Measurements from ENCODE around the gene MMP11.

Gene MMP11

DNA sequence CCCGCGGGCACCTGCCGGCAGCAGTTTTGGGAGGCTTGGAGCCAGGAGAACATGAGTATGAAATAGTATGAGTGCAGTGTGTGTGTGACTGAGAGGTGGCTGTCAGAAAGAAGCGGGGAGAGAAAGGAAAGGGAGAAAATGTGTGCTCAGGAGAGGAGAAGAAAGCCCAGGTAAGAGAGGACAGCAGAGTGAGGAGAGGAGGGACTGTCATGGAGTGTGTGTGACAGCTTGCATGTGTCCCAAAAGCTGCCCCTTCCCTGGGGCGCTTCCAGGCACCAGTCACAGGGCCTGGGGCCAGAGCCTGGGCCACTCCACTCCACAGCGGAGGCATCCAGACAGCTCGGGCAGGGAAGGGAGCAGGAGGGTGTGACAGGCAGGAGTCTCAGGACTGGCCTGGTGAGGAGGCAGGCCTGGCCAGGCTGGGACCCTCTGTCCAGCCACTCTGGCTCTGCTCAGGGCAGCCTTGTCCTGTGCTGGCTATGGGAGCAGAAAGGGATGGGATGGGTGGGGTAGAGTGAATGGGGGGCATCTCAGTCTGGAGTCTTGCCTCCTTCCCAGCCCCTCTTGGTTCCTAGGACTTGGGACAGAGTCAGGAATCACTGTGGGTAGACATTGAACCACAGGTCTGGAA is 949 bp downstream of the MMP11 start:
- peak overlapping the region; percentile 9; the same call in 1 of the 2 replicates for H3K27ac ChIP-seq
- no peak for DNase-seq (ENCODE audit: low spot score)
- TF ChIP-seq, protein P1, sequence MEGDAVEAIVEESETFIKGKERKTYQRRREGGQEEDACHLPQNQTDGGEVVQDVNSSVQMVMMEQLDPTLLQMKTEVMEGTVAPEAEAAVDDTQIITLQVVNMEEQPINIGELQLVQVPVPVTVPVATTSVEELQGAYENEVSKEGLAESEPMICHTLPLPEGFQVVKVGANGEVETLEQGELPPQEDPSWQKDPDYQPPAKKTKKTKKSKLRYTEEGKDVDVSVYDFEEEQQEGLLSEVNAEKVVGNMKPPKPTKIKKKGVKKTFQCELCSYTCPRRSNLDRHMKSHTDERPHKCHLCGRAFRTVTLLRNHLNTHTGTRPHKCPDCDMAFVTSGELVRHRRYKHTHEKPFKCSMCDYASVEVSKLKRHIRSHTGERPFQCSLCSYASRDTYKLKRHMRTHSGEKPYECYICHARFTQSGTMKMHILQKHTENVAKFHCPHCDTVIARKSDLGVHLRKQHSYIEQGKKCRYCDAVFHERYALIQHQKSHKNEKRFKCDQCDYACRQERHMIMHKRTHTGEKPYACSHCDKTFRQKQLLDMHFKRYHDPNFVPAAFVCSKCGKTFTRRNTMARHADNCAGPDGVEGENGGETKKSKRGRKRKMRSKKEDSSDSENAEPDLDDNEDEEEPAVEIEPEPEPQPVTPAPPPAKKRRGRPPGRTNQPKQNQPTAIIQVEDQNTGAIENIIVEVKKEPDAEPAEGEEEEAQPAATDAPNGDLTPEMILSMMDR (conservative IDR thresholded peaks at IDR 0.05; ENCODE audit: low read depth): no peak
- ChIA-PET POLR2A (ENCODE audit: low non-redundant PET) (no interaction called here), CTCF (no interaction called here)

DNA sequence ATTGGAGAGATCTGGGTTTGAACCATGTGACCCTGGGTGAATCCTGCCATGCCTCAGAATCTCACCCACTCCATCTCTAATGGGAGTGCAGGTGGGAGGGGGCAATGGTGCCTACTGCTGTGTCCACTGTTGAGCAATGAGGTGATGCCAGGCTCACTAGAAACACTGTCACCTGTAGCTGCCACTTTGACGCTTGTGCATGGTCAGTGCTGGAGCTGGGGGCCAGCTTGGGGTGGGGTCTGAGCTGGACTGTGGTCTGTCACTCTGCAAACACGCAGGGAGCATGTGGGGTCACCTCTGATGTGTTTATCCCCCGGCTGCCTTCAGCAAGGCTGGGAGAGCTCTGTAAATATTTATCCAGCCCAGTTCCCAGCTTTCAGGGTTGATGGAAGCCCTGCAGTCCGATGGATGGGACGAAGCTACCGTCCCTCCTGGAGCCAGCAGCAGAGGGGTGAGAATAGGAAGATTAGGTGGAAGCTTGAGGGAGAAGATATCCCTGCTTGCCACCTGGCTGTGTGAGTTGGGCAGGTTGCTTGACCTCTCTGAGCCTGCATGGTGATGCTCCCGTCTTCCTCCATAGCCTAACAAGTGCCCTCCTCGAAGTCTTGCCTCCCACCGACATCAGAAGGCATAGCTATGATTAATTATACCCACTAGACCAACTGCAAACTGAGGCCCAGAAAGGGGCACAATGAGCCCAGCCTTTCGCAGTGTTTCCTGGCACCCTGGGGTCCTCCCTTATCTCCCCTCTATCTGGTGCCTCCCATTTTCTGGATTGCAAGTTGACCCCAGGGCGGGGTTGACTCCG is 1.7 kb downstream of the MMP11 start:
- no peak for DNase-seq (ENCODE audit: low spot score)
- CTCF ChIA-PET: interaction anchor here (0.7 kb wide), 1 partner anchor 493 kb away, joined by 3 read pairs; no protein-coding TSS in a partner anchor
- H3K27ac ChIP-seq: peak overlapping the region; percentile 24; the same call in 1 of the 2 replicates

DNA sequence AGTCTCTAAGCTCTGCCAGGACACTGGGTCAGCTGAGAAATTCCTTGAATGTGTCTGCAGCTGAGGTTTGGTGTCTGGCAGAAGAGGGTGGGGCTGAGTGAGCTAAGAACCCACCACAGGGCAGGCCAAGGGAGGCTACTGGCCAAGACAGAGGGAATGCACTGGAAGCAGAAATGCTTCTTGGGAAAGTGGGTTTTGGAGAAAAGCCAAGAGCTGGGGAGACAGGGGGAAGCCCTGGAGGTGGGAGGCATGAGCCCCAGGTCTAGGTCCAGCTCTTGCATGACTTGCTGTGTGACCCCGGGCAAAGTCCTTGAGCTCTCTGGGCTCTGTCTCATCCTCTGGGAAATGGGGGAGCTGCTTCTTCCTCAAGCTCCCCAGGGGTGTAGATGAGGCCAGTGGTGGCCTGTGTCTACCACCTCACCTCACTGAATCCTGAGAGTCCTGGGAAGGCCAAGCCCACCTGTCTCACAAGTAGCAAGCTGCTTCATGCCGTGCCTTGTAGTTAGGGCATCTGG is 2.3 kb downstream of the MMP11 start:
- H3K27ac ChIP-seq: peak overlapping the region; percentile 24; the same call in 1 of the 2 replicates
- ChIA-PET POLR2A (ENCODE audit: low non-redundant PET) (no interaction called here), CTCF (interaction anchor here (0.7 kb wide), 1 partner anchor 493 kb away, joined by 3 read pairs; no protein-coding TSS in a partner anchor)
- TF ChIP-seq, protein P1 (conservative IDR thresholded peaks at IDR 0.05; ENCODE audit: low read depth): no peak
- no peak for DNase-seq (ENCODE audit: low spot score)

More for the DNA sequence above, 1.7 kb downstream of the MMP11 start:
- POLR2A ChIA-PET (ENCODE audit: low non-redundant PET): no interaction called here
- TF ChIP-seq, protein P1 (conservative IDR thresholded peaks at IDR 0.05; ENCODE audit: low read depth): no peak

DNA sequence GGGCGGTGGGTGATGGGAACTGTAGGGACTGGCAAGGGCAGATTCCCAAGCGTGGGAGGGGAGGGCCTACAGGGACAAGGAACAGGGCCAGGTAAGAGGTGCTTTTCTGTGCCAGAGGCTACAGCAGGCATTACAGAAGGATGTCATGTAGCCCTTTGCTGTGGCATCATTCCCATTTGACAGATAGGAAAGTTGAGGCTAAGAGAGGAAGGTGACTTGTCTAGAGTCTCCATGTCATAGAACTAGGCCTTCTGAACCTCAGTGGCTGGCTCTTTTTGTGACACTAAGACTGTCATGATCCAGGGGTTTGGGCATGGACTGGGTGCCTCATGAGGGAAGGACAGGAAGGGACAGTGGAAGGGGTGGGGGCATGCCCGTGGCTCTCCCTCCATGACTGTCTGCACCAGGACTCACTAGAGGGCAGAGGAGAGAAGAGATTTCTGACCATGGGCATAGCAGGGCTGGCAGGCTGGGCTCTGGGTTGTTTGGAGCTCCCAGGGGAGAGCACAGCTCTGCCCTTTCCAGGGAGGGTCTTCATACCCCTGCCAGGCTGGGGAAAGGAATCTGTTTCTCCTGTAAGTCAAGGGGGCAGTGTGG is 3.2 kb downstream of the MMP11 start:
- POLR2A ChIA-PET (ENCODE audit: low non-redundant PET): no interaction called here
- DNase-seq (ENCODE audit: low spot score): no peak
- TF ChIP-seq, protein P1 (conservative IDR thresholded peaks at IDR 0.05; ENCODE audit: low read depth): no peak
- peak overlapping the region; percentile 32 for H3K27ac ChIP-seq
- CTCF ChIA-PET: interaction anchor here (0.6 kb wide), 1 partner anchor 118 kb away, joined by 4 read pairs; the partner anchor contains the start of gene MIF

DNA sequence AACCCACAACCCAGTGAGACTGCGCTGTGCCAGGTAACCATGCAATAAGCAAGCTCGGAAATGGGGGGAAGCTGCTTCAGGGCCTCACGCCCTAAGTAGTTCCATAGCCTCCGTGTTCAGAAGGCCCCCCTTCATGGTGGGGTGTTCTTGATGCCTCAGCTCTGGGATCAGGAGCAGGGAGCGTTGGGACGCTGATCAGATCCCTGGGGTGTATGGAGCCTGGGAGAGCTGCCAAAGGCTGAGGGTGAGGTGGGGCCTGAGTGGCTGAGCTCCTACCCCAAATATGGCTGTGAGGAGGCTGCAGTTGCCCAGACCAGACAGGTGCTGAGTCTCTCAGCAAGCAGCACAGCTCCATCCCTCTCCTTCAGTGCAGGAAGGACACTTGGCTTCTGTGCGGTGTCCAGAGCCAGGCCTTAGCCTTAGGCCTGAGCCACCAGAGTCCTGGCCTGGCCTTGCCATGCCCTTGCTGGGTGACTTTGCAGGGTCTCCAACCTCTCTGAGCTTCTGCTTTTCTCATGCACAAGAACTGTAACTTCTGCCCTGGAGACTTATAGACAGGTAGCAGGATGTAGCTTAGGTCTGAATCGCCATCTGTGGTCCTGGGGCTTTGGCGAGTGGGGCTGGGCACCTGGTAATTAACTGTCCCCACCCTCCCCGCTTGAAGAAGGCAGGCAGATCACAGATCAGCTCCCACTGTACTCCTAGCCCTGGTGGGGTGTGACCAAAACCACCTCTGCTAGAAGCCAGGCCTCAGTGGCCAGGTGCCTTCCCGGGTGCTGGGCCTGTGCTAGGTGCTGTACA is 5.3 kb downstream of the MMP11 start:
- DNase-seq (ENCODE audit: low spot score): no peak
- TF ChIP-seq, protein P1 (conservative IDR thresholded peaks at IDR 0.05; ENCODE audit: low read depth): no peak
- CTCF ChIA-PET: no interaction called here
- POLR2A ChIA-PET (ENCODE audit: low non-redundant PET): interaction anchor here (0.5 kb wide), 1 partner anchor 10 kb away, joined by 3 read pairs; the partner anchor contains the start of gene CHCHD10
- H3K27ac ChIP-seq: peak overlapping the region; percentile 24
